ENCODE results near the gene FJX1.
A peak's percentile ranks its signal among the peaks of the same experiment; 100 is the strongest.
"Not testable (repeated sequence)": the region's sequence is repeated elsewhere in the genome, so short reads cannot be mapped to it uniquely, and the experiment has no call there.

FJX1 gene

DNA sequence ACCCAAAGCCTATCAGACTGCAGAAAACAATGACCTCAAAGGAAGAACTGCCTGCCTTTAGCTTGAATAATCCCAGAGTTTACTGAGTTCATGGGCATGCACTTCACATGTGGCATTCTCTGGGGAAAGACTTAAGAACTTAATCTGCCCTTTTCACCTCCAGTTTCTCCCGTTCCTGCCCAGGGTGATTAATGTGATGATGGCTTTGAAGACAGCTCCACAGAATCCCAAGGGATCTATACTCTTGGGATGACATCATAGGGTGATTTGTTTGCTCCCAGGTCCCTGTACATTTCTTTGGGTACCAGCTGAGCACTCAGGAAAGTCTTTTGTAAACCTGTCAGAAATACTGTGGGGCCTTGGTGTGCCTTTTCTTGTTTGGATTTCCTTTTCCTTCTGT, 14.0 kb downstream of the FJX1 start:
- no peak for DNase-seq (ENCODE audit: low read depth in 2 of 2)

- DNase-seq (ENCODE audit: low read depth in 2 of 2) = no peak
Observed at GRCh38 chr11:35633827-35634423, 15.7 kb downstream of the FJX1 start.

GRCh38 chr11:35635933-35636332, 17.7 kb downstream of the FJX1 start:
- DNase-seq (ENCODE audit: low read depth in 2 of 2) = no peak

DNA sequence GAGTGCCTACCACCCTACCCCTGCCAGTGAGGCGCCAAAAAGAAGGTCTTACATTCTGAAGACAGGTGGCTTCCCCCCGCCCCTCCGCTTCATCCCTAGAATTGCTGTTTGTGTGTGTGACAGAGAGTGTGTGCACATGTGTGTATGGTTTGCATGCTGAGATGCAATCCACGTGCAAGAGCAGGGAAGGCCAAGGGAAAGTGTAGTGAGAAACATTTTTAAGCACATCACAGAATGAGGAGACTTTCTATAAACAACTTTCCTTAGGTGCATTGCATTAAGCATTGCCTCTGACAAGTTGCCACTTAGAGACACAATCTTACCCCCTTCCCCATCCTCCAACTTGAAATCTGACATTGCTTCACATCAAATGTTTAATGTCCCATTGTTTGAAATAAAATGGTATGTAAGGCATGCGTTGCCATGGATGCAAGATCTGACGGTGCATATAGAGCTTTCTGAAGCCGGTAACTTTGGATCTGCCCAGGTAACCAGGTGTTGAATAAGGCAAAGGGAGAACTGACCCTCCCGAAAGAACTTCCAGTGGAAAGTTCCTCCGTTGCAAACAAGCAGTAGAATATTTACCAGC, 21.4 kb downstream of the FJX1 start:
- no peak for DNase-seq (ENCODE audit: low read depth in 2 of 2)

DNA sequence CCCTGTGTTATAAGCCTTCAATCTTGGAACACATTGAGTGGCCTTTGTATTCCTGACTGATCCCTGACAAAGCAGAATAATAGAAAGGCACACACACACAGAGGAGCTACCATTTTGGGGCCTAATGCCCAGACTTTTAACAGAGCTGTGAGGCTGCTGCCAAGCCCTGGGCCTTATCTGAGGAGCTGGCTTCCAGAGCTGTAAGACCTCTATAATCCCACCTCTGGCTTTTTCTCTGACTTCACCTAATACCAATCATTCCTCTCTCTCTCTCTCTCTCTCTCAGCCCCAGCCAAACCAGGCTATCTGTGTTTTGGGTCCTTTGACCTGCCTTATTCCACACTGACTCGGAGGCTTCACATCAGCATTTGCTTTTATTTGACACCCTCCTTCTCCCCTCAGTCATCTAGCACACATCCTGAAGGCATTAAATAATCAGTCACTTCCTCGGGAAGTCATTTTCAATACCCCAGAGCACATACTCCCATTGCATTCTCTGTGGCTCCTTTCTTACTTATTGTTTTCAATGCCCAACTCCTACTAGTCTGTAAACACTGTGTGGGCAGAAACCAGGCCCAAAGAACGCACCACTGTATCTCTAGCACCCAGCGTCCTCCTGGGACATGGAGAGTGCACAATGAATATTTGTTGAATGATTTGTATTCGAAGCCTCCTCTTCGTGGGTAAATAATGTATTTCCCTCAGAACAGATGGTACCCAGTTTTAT, 23.1 kb downstream of the FJX1 start:
- DNase-seq (ENCODE audit: low read depth in 2 of 2) = no peak

- no peak for DNase-seq (ENCODE audit: low read depth in 2 of 2)
Observed at GRCh38 chr11:35641964-35642363, 23.7 kb downstream of the FJX1 start.

GRCh38 chr11:35647421-35648093, 29.3 kb downstream of the FJX1 start:
- DNase-seq (ENCODE audit: low read depth in 2 of 2) = no peak

DNA sequence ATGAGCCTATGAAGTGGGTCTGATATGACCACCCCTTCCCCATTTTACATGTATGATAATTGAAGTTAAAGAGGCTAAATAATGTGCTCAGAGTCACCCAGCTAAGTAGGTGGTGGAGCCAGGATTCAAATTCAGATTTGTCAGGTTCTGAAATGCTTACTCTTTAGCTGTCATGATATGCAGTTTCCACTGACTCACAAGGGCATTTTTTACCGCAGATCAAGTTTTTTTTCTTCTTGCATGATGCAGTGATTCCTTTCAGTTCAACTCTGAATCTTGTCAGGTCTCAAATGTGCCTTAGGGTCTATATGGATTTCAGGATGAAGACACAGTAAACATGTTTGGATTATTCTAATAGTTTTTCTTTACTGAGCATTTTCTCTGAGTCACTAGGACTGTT, 31.7 kb downstream of the FJX1 start:
- DNase-seq (ENCODE audit: low read depth in 2 of 2) = no peak

- no peak for DNase-seq (ENCODE audit: low read depth in 2 of 2)
Observed at GRCh38 chr11:35650467-35650866, 32.2 kb downstream of the FJX1 start.

DNA sequence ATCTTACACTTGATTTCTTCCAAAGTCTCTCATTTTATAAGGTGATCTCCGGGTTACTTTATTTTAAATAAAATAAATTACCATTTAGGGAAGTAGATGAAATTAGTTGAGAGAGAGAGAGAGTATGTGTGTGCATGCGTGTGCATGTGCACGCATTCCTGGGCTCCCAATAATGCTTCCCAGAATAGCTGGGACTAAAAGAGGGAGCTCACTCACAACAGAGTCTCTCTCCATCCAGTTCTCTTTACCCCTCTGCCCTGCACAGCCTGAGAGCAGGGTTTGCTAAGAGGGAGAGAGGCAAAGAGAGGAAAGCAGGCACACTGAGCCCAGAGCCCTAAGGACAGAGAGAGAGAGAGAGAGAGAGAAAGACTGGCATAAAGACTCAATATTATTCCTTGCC, 33.0 kb downstream of the FJX1 start:
- no peak for DNase-seq (ENCODE audit: low read depth in 2 of 2)

DNA sequence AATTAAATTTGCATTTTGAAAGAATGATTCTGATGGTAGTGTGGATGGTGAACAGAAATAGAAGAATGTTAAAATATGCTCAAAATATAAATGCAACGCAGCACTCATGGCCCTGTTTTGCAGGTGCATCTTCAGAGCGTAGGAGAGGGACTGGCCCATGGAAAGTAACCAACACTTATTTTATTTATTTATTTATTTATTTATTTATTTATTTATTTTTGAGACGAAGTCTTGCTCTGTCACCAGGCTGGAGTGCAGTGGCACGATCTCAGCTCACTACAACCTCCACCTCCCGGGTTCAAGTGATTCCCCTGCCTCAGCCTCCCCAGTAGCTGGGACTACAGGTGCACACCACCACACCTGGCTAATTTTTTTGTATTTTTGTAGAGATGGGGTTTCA, 34.5 kb downstream of the FJX1 start:
- DNase-seq (ENCODE audit: low read depth in 2 of 2) = not testable (repeated sequence)

- no peak for DNase-seq (ENCODE audit: low read depth in 2 of 2)
Observed at GRCh38 chr11:35654711-35655110, 36.5 kb downstream of the FJX1 start.

DNA sequence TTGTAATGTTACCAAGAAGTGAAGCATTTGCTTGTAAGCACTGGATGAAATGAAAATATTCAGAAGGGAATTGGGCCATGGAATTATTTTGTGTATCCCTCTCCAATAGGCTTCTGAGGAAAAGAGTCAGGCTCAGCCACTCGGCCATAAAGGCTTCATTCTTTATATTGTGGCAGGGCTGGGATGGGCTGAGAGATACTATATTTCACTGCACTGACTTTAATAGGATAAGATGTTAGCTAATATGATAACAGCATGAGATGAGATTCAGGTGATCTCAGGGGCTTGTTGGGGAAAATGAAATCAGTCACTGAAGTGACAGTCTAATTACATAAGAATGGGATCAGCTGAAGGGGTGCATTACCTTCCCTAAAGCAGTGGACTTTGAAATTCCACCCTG, 37.0 kb downstream of the FJX1 start:
- DNase-seq (ENCODE audit: low read depth in 2 of 2) = no peak

DNA sequence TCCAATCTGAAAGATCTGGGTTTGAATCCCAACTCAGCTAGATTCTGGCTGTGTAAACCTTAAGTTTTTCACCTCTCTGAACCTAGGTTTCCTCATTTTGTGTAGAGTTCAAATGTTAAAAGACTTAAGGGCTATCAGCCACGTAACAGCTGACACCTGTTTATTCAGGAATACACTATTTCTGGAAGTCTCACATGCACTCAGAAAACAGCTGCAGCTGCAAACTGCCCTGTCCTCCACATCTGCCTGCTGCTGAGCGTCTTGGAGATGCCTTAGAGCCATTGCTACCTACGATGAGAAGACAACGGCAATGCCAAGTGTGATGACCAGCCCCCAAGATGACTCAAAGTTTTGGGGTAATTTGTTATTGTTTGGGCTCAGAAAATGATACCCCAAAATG, 37.6 kb downstream of the FJX1 start:
- no peak for DNase-seq (ENCODE audit: low read depth in 2 of 2)

DNA sequence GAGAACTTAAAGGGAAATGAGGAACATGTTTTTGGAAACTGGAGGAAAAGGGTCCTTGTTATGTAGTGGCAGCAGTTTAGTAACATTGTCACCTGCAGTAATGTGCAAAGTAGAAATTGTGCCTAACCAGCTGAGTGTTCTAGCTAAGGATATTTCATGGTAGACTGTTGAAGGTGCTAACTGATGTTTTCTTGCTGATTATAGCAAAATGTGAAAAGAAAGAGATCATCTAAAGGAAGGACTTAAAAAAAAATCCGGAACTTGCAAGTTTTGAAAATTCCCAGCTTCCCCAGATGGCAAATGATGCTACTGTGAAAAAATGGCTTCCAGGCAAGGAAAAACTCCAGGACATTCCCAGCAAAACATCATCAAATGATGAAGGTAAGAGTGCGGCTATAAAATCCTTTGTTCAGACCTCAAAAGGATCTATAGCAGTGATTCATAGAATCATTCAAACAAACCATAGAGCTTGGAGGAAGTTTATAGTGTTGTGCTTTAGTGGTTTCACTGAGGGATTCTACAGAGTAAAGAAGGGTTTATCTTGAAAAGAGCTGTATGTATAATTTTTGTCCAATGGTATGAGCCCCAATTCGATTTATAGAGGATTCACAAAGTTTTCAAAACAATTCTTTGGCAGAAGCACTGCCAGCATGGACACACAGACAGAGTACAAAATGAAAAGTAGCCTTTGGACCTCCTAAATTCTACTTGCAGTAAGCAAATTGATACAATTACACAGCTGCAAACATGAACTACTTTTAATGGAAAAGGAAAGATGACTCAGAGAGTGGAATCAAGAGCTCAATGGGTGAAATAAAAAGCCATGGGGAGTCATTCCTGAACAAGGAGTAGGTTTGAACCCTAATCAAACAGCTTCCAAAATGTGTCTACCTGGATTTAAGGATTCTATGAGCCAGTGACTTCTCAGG, 40.0 kb downstream of the FJX1 start:
- no peak for DNase-seq (ENCODE audit: low read depth in 2 of 2)

DNA sequence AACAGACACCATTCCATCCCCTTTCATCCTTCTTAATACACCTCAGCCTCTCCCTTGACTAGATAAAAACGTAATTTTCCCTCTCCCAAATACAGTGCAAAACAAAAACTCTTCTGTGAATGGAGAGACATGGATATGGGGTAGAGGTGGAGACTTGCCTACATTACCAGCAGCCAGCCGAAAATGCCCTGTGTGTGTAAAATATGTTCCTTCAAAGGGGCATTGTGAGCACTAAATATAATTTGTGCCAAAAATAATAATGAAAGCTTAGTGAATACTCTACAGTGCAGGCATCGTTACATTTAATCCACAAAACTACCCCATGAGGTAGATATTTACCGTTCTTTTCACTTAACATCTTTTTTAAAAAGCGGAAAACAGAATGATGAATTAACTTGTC, 43.3 kb downstream of the FJX1 start:
- DNase-seq (ENCODE audit: low read depth in 2 of 2) = no peak

GRCh38 chr11:35662061-35662648, 43.9 kb downstream of the FJX1 start:
- DNase-seq (ENCODE audit: low read depth in 2 of 2) = peak in 1 of 2 donors; percentile 13

GRCh38 chr11:35662649-35663407, 44.6 kb downstream of the FJX1 start, which contains the start of gene TRIM44:
TRIM44 (plus strand) TSS chr11:35662775; CDS start chr11:35663112, 337 bp downstream.
- peak; percentile 65 to 78 for DNase-seq (ENCODE audit: low read depth in 2 of 2)

GRCh38 chr11:35663408-35663702, 45.1 kb downstream of the FJX1 start:
- DNase-seq (ENCODE audit: low read depth in 2 of 2) = no peak

DNA sequence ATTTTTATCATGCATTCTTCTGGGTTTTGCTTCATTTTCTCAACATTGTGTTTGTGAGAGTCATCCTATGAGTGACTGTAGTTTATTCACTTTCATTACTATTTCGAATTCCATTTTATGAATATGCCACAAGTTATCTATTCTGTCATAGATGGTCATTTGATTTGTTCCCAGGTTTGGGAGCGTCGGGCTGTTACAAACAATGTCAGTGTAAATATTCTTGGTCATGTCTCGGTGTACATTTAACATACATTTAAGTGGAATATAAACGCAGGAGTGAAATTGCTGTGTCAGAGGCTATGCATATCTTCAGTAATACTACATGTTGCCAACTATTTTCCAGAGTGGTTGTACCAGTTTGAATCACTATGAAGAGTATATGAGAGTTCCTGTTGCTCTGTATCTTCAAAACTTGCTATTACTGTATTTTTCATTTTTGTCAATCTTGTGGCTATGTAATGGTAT, 46.7 kb downstream of the FJX1 start:
- no peak for DNase-seq (ENCODE audit: low read depth in 2 of 2)

DNA sequence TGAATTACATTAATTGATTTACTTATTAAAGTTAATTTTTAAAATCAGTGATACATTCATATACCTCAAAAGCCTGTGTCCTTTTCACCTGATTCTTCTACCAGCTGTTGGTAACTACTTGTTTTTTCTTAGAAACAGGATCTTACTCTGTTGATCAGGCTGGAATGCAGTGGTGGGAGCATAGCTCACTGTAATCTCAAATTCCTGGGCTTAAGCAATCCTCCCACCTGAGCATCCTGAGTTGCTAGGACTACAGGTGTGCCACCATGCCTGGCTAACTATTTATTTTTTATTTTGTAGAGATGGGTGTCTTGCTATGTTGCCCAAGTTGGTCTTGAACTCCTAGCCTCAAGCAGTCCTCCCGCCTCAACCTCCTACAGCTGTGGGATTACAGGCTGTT, 49.0 kb downstream of the FJX1 start:
- no peak for DNase-seq (ENCODE audit: low read depth in 2 of 2)
